HCT116 (cell line): ENCODE measurements around the gene ID1. TPM values are rescaled to one million over a fixed set of nuclear protein-coding genes. Genes with fewer than 3 reads are reported as not detected.

Experiments used
- ATAC-seq: fragments of 200-7000 bp; cut with Tn5 transposase; 2 replicates; pipeline ENCODE4 v1.9.1; 2020; ENCODE audit warnings: mild to moderate bottlenecking, moderate library complexity
- BruUV-seq: library from RNA; stranded (reverse); fragments of 400-500 nt; replicated peaks from 2 replicates; lab custom pipeline; 2021; lab: Mats Ljungman, UMichigan
- CTCF ChIA-PET: fragments of 300-600 bp; sonication (Branson Sonifier 250); formaldehyde crosslinking; loops from one replicate; lab custom pipeline; 2021; ENCODE audit warnings: antibody characterized with exemption; lab: Charles Lee
- POLR2A ChIA-PET: fragments of 300-600, 350-600 bp; sonication (Branson Sonifier 250); formaldehyde crosslinking; loops from one replicate; lab custom pipeline; 2021; ENCODE audit warnings: antibody characterized with exemption; lab: Charles Lee
- RAD21 ChIA-PET, 2 experiments: fragments of 300-600 bp; sonication (Branson Sonifier 250); formaldehyde crosslinking; loops; one replicate each; lab custom pipeline; 2023; ENCODE audit warnings: low total read pairs in 2 of 2; ENCODE audit not compliant: uncharacterized antibody in 2 of 2, unreplicated experiment in 2 of 2, low non-redundant PET in 1 of 2; lab: Charles Lee
- DNase-seq: peaks from one replicate; pipeline ENCODE4 v3.0.0-alpha.2; 2010; ENCODE audit warnings: low read depth, low spot score
- H2AFZ ChIP-seq: fragments of 200-600 bp; shearing (Covaris generic), sonication (generic); 2 replicates; pipeline ENCODE4 v1.6.1; 2017; ENCODE audit warnings: low read depth, mixed run types, mixed read lengths, antibody characterized with exemption, low read length; ENCODE audit not compliant: poor library complexity, severe bottlenecking
- H3K27ac ChIP-seq: 2 replicates; pipeline ENCODE4 v1.5.1; 2012; ENCODE audit warnings: low read depth, low read length
- H3K27me3 ChIP-seq: fragments of 200-600 bp; sonication (generic); 2 replicates; pipeline ENCODE4 v1.6.1; 2016; ENCODE audit warnings: mixed run types, low read length, mixed read lengths; ENCODE audit not compliant: insufficient read depth
- H3K36me3 ChIP-seq, 2 experiments: fragments of 200-500 bp in 1 of 2; fragments of 200-600 bp in 1 of 2; sonication (Bioruptor generic) in 1 of 2; sonication (generic) in 1 of 2; 2 replicates each; pipeline versions ENCODE4 v1.5.1 to v1.6.1; 2014 to 2016; ENCODE audit warnings: low read length in 2 of 2, inconsistent platforms in 1 of 2, mixed read lengths in 1 of 2, mixed run types in 1 of 2; ENCODE audit not compliant: insufficient read depth in 2 of 2, control insufficient read depth in 1 of 2
- H3K4me1 ChIP-seq, 2 experiments: fragments of 200-600 bp in 1 of 2; sonication (generic) in 1 of 2; 2 replicates each; pipeline versions ENCODE4 v1.5.1 to v1.6.1; 2012 to 2017; ENCODE audit warnings: low read length in 2 of 2, inconsistent platforms in 1 of 2, mild to moderate bottlenecking in 1 of 2, mixed read lengths in 1 of 2, mixed run types in 1 of 2, moderate library complexity in 1 of 2; ENCODE audit not compliant: insufficient read depth in 2 of 2, control insufficient read depth in 1 of 2
- H3K4me2 ChIP-seq: fragments of 200-600 bp; sonication (generic); 2 replicates; pipeline ENCODE4 v1.6.1; 2017; ENCODE audit warnings: mixed run types, low read length, mixed read lengths
- H3K4me3 ChIP-seq, 2 experiments: fragments of 200-600 bp in 1 of 2; sonication (generic) in 1 of 2; replicated peaks in 1 of 2; 2 replicates each; pipeline ENCODE4 v1.5.1; 2011 to 2016; ENCODE audit warnings: low read length in 2 of 2, control low read depth in 1 of 2, low read depth in 1 of 2, mild to moderate bottlenecking in 1 of 2, mixed read lengths in 1 of 2, mixed run types in 1 of 2
- H3K79me2 ChIP-seq: fragments of 200-600 bp; sonication (generic); 2 replicates; pipeline ENCODE4 v1.6.1; 2017; ENCODE audit warnings: mild to moderate bottlenecking, mixed run types, low read length, moderate library complexity, mixed read lengths; ENCODE audit not compliant: insufficient read depth
- H3K9ac ChIP-seq: fragments of 200-600 bp; sonication (generic); 2 replicates; pipeline ENCODE4 v1.6.1; 2016; ENCODE audit warnings: low read length, mixed read lengths
- H3K9me2 ChIP-seq: fragments of 200-600 bp; sonication (generic), shearing (Covaris generic); 2 replicates; pipeline ENCODE4 v1.6.1; 2017; ENCODE audit warnings: mixed run types, mild to moderate bottlenecking, moderate library complexity; ENCODE audit not compliant: insufficient read depth
- H3K9me3 ChIP-seq, 2 experiments: fragments of 200-500 bp in 1 of 2; fragments of 200-600 bp in 1 of 2; sonication (Bioruptor generic) in 1 of 2; sonication (generic) in 1 of 2; 2 replicates each; pipeline ENCODE4 v1.6.1; 2014 to 2017; ENCODE audit warnings: low read length in 2 of 2, mixed read lengths in 2 of 2, inconsistent platforms in 1 of 2, low read depth in 1 of 2, mild to moderate bottlenecking in 1 of 2, mixed run types in 1 of 2, moderate library complexity in 1 of 2; ENCODE audit not compliant: control insufficient read depth in 1 of 2, insufficient read depth in 1 of 2
- H4K20me1 ChIP-seq: fragments of 200-600 bp; sonication (generic), shearing (Covaris generic); 2 replicates; pipeline ENCODE4 v1.6.1; 2017; ENCODE audit warnings: mixed run types, mild to moderate bottlenecking, moderate library complexity; ENCODE audit not compliant: insufficient read depth
- CEBPB ChIP-seq: IDR thresholded peaks from 2 replicates; pipeline ENCODE4 v1.6.1; 2012; ENCODE audit warnings: low read depth
- ELF1 ChIP-seq: IDR thresholded peaks from 2 replicates; pipeline ENCODE4 v1.6.1; 2012; ENCODE audit warnings: low read depth, borderline replicate concordance
- FOSL1 ChIP-seq: IDR thresholded peaks from 2 replicates; pipeline ENCODE4 v1.6.1; 2012; ENCODE audit warnings: low read depth
- POLR2A ChIP-seq: IDR thresholded peaks from 2 replicates; pipeline ENCODE4 v1.7.0; 2011; ENCODE audit warnings: borderline replicate concordance; ENCODE audit not compliant: insufficient read depth, insufficient read length; ENCODE audit errors: extremely low read depth
- REST ChIP-seq: IDR thresholded peaks from 2 replicates; pipeline ENCODE4 v1.6.1; 2012; ENCODE audit warnings: low read depth
- ZFX ChIP-seq: fragments of 450-650 bp; IDR thresholded peaks from 2 replicates; pipeline ENCODE4 v1.6.1; 2017
- intact Hi-C: fragments of 100-400 bp; cut with micrococcal nuclease; formaldehyde crosslinking; loops from 2 replicates; pipeline ENCODE4 v1.10.0; 2022
- total RNA-seq: library from RNA; stranded (reverse); gene quantifications from one replicate; pipeline ENCODE4 v1.2.1, GENCODE V29; 2021; ENCODE audit not compliant: unreplicated experiment
- TF ChIP-seq, protein P1 (sequence below): IDR thresholded peaks from 2 replicates; pipeline ENCODE4 v1.6.1; 2012

The ID1 gene
- total RNA-seq, 1 experiment from 2014 or later, result 811 TPM

DNA sequence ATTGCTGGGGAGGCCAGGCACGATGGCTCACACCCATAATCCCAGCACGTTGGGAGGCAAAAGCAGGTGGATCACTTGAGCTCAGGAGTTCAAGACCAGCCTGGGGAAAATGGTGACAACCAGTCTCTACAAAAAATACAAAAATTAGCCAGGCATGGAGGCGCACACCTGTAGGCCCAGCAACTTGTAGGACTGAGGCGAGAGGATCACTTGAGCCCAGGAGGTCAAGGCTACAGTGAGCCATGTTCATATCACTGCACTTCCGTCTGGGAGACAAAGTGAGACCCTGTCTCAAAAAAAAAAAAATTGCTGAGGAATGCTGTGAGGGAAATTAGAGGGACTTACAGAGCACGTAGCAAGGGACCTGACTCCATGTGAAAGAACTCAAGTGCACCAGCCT lies 40.8 kb upstream of the ID1 start:
- intact Hi-C loops, result loop anchor here (5.0 kb wide), 1 partner anchor 158 kb away; the partner anchor contains the start of gene BCL2L1
- Histone ChIP-seq H3K79me2 (peaks cover 5% of the 10 kb centered on the region; the same call in 1 of the 2 replicates), H3K27ac (peak overlapping the region; percentile 93), H3K9me2 (no peaks in the 10 kb centered on the region), H3K4me3 (no peak overlapping the region), H3K36me3 (peaks cover 0 to 39% of the 10 kb centered on the region in 2 experiments; a peak in 2 of 4 replicates), H3K4me2 (peak overlapping the region; percentile 24; the same call in 1 of the 2 replicates), H3K9me3 (no peaks in the 10 kb centered on the region), H2AFZ (no peak overlapping the region), H4K20me1 (no peaks in the 10 kb centered on the region), H3K27me3 (no peaks in the 10 kb centered on the region), H3K4me1 (peaks cover 97 to 99% of the 10 kb centered on the region in 2 experiments), H3K9ac (peak overlapping the region; percentile 19; the same call in 1 of the 2 replicates)
- ChIA-PET CTCF (interaction anchor here (2.1 to 14.5 kb wide), 2 partner anchors 9 to 46 kb away, joined by 16 to 589 read pairs; no protein-coding TSS in a partner anchor), POLR2A (interaction anchor here (28.6 kb wide), 1 partner anchor 40 kb away, joined by 1106 read pairs; the partner anchor contains the start of gene ID1), RAD21 (interaction anchor here (1.5 to 5.3 kb wide), 2 partner anchors 48 kb away, joined by 6 to 70 read pairs; no protein-coding TSS in a partner anchor)
- BruUV-seq, result no TSS peak
- DNase-seq, result no peak
- TF ChIP-seq CEBPB (no peak), FOSL1 (no peak), ZFX (no peak), ELF1 (no peak), REST (no peak), POLR2A (no peak)
- TF ChIP-seq, protein P1, sequence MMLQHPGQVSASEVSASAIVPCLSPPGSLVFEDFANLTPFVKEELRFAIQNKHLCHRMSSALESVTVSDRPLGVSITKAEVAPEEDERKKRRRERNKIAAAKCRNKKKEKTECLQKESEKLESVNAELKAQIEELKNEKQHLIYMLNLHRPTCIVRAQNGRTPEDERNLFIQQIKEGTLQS, result no peak
- ATAC-seq, result no peak
